Prostate gland (tissue), 2 donors: ENCODE measurements around the gene FAM180B.

Experiments used
- CTCF ChIP-seq, 4 experiments: fragments of 200-600 bp in 2 of 4; fragments of 450-650 bp in 2 of 4; sonication (generic) in 2 of 4; IDR thresholded peaks; 1 replicate in 3 of 4; 2 replicates in 1 of 4; pipeline ENCODE4 v1.5.1; 2016 to 2019; ENCODE audit warnings: antibody characterized with exemption in 4 of 4, mild to moderate bottlenecking in 2 of 4, moderate library complexity in 2 of 4
- POLR2A ChIP-seq: fragments of 450-650 bp; IDR thresholded peaks from one replicate; pipeline ENCODE4 v1.6.1; 2016; ENCODE audit warnings: antibody characterized with exemption, mild to moderate bottlenecking
- POLR2AphosphoS5 ChIP-seq: sonication (generic); formaldehyde crosslinking; IDR thresholded peaks from one replicate; pipeline ENCODE4 v1.6.1; 2017; ENCODE audit warnings: antibody characterized with exemption

GRCh38 chr11:47620836-47621378 lies 34.4 kb downstream of the FAM180B start:
- TF ChIP-seq CTCF (IDR thresholded peaks at IDR 0.05) (no peak), POLR2A (no peak), POLR2AphosphoS5 (no peak)
